NCI-H82 treated with DMSO at 0.1 percent for 48 hours (cell line): ENCODE measurements around the gene GARIN5A.
"Not testable (repeated sequence)": the region's sequence is repeated elsewhere in the genome, so short reads cannot be mapped to it uniquely, and the experiment has no call there.

Experiments
- DNase-seq: peaks from one replicate; lab custom pipeline; 2025; ENCODE audit not compliant: unreplicated experiment; lab: John Stamatoyannopoulos, UW

GARIN5A gene

DNA sequence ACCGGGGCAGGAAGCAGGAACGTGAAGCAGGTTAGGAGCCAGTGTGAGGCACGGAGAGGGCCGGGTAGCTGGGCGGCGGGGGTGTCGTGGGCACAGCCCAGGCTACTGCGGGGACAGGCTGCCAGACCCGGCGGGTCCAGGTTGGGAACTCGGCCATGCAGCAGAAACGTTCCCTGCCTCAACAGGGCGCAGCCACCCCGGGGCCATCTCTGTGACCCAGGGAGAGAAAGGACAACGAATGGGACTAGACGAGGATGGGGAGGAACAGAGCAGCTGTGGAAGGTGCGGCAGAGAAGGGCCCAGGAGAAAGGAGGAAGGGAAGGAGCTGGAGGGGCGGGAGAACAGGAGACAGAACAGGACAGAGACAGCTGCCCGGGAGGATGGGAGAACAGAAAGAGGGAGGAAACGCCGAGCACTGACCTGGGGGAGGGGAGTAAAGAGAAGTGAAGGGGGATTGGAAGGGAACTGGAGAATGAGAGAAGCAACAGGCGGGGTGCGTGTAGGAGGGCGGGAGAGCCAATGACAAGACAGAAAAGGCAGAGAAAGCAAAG is 12.9 kb upstream of the GARIN5A start:
- DNase-seq: no peak

- DNase-seq: no peak
Measured at GRCh38 chr19:50488389-50489194, 11.9 kb upstream of the GARIN5A start.

DNA sequence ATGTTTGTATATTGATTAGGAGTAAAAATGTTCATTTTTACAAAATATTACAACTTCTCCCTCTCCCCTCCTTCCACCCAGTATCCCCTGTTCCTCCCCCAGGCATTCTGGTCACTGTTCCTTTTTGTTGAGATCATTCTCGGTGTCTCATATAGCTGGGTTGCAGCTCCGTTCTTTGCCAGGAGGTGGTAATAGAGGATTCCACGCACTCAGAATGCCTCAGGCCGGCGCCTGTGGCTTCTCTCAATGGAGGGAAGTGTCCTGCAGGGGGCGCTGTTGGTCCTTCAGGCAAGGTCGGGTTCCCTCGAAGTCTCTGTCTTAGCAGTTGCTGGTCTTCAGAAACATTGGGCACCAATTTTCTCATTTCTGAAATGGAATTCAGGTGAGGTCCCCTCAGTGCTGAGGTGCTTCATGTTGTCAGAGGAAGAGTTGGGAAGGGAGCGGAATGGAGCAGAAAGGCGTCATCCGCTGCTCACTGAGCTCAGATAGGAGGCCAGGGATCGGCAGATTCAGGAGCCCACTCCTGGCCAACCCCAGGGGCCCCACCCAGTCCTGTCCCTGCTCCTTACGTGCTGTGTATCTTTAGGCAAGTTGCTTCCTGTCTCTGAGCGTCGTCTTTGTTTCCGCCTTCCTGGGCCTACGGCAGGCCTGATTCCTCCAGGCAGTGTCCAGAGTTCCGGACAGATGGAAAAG is 10.3 kb upstream of the GARIN5A start:
- DNase-seq: no peak

DNA sequence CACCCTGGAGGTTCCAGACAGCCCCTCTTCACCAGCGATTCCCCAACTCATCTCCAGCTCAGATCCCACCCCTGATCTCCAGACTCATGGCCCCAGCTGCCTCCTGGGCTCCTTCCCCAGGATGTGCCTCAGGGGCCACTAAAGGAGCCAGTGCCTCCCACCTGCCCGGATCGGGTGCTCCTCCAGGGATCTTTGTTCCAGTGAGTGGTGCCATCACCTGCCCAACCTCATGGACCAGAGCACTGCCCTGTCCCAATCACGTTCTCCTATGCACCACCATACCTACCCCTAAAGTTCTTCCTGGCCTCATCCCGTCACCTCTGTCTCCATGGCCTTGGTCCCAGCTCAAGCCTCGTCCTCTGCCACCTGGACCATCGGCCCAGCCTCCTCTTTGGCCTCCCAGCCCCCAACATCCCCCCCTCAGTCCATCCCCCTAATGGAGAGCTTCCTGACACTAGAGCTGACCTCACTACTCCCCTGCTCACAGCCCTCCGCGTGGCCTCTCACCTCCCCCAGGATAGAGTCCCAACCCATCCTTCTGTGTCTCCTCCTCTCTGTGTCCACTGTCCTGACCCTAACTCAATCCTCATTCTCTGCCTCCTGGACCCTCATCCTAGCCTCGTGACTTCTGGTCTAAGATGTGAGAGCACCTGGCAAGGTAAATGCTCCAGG is 8.8 kb upstream of the GARIN5A start:
- no peak for DNase-seq

- no peak for DNase-seq
Measured at GRCh38 chr19:50482916-50483315, 6.3 kb upstream of the GARIN5A start.

DNA sequence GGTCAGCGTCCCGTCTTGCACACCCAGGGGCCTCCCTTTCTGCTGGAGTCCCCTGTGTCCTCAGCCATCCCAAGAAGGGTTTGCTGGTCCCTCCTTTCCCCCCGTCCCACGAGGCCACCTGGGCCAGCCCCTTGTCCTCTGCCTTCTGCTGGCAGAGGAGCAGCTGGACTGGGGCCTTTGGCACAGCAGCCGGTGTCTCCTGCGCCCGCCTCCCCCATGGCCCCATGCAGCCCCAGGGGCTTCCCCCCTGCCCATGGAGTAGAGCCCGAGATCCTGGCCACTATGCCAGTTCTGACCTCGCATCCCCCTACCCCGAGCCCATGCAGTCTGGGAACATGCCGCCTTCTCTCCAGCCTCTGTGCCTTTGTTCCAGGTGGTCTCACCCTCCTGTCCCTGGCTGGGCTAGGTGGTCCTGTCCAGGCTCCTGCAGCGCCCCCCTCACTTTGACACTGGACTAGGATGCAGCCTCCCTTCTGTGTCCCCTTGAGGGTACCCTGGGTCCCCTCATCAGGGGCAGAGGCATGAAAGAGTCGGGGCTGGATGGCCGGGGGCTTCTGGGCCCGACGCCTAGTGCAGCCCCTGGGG is 5.7 kb upstream of the GARIN5A start:
- no peak for DNase-seq

DNA sequence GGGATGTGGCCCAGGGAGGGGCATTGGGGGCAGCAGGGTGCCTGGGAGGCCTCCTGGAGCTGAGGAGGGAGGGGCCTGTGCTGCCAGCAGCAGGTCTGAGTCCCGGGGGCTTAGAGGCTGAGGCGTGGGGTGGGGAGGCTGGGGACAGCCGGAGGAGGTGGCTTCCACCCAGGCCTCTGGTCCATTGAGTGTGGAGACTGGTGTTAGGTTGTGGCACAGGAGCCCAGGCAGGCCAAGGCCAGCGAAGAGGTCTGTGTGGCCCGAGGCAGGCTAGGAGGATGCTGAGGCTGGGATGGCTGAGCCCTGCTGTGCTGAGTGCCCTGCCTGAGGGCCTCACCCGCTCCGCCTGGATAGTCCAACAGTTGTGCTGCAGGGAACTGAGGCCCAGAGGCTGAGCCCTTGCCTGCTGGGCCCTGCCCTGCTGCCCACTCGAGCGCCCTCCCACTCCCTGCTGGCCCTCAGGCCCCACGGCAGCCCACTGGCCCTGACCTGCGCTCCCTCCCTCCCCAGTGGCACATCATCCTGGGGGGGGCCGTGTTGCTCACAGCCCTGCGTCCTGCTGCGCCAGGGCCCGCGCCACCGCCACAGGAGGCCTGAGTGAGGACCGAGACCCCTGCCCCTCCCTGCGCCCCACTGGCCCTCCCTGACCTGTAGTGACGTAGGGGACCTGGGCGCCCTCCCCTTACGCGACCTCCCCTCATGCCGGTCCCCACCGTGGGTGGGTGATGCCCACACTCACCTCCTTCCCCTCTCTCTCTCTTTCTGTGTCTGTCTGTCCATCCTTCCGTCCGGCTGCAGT is 4.9 kb upstream of the GARIN5A start:
- DNase-seq: no peak

DNA sequence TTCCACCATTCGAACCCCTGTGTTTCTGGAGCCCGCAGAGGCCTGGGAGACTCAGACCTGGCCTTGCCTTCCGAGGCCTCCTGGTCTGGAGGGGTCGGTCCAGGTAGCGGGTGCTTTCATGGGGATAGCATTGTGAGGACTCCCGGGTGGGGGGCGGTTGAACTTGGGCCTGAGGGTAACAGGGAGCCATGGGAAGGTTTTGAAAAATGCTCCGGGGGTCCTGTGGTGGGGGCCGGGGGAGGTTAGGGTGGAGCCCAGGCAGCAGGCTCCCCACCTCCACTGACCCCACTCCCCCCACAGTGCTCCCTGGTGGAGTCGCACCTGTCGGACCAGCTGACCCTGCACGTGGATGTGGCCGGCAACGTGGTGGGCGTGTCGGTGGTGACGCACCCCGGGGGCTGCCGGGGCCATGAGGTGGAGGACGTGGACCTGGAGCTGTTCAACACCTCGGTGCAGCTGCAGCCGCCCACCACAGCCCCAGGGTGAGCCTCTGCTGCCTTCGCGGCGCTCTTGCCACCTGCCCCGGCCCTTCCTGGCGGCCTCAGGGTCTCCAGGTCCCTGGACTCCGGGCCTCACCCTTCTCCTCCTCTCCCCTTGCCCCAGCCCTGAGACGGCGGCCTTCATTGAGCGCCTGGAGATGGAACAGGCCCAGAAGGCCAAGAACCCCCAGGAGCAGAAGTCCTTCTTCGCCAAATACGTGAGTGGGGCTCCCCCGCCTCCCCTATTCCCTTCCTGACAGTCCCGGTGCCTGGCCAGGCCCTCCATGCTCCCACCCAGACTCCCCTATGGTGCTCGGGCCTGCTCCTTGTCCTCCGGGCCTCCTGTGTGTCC is 3.8 kb upstream of the GARIN5A start:
- DNase-seq: no peak

- no peak for DNase-seq
Measured at GRCh38 chr19:50479761-50480251, 3.2 kb upstream of the GARIN5A start.

DNA sequence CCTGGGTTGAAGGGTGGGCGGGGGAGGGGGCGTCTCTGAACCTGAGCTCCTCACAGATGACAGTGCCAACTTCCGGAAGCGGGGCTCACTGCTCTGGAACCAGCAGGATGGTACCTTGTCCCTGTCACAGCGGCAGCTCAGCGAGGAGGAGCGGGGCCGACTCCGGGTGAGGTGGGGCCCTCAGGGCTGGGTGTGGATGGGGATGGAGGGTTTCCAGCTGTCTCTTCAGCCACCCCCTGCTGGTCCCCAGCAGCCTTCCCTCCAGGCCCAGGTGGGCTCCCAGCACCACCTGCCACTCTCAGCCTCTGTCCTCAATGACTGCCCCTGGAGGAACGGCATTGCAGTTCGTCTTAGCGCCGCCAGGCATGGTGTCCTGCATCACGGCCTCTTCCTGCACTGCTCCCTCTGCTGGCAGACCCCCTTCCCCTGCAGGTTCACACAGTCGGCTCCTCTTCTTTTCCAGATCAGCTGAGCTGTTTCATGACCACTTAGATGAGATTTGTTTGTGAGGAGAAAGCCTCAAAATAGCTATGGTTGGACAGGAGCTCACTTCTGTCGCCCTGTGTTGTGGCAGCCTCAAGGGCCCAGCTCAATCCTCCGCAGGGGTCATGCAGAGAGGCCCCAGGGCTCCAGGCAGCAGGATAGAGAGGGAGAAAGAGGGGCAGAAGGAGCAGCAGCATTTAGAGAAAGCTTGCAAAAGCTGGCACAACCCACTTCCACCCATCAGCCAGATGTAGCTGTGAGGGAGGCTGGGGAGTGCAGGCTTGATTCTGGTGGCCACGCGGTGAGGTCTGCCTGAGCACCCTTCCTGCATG is 2.5 kb upstream of the GARIN5A start:
- DNase-seq: no peak

DNA sequence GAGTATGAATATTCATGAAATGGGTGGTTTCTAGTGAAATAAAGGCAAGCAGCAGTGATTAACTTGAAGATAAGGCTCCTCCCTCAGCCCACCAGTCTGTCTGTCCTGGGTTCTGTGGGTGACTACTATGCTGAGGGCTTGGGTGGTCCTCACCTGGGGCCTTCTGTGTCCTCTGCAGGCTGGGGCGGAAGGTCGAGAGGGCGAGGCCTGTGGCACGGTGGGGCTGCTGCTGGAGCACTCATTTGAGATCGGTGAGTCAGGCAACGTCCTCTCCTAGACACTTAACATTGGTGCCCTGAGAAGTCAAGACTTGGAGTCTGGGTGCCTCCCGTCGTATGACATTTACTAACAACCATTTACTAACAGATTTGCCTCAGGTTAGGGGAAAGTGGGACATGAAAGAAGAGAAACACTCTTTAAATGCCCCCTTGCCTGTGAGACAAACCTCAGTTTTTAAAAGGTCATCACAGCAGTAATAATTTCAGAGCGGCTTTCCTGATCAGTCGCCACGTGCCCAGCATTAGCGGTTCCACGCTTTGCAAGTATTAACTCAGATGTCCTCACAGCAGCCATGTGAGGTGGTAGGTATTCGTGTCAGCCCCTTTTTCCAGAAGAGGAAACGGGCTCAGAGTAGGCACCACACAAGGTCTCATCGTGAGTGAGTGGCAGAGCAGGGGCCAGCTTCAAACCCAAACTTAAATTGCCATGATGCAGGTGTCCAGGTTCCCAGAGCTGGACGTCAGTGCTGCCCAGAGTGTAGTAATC is 1.3 kb upstream of the GARIN5A start:
- DNase-seq: no peak

DNA sequence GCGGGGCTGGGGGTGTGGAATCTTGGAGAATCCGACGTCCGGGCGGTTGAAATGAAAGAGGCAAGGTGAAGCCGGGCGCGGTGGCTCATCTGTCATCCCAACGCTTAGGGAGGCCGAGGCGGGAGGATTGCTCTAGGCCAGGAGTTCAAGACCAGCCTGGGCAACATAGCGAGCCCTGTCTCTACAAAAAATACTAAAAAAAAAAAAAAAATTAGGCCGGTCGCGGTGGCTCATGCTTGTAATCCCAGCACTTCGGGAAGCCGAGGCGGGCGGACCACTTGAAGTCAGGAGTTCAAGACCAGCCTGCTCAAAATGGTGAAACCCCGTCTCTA is 225 bp upstream of the GARIN5A start:
- DNase-seq: no peak

DNA sequence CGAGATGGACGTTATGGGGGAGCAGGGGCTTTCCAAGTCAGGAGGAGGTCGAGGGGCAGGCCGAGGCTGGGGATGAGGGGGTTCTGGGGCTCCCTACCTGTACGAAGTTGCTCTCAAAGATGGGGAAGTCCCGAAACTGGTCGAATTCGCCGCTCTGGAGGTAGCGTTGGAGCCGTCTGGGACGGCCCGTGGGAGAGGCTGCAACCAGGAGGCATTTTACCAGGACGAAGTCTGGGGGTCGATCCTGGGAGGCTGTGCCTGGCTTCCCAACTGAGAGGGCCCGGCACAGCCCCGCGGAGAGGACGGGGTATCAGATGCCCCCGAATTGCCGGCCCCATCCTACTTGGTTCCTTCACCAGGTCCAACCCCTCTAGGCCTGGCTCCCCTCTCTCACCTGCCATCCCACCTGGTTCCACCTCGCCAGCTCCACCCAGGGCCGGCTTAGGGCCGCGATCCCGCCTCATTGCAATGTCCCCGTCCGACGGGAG is 868 bp downstream of the GARIN5A start:
- no peak for DNase-seq

DNA sequence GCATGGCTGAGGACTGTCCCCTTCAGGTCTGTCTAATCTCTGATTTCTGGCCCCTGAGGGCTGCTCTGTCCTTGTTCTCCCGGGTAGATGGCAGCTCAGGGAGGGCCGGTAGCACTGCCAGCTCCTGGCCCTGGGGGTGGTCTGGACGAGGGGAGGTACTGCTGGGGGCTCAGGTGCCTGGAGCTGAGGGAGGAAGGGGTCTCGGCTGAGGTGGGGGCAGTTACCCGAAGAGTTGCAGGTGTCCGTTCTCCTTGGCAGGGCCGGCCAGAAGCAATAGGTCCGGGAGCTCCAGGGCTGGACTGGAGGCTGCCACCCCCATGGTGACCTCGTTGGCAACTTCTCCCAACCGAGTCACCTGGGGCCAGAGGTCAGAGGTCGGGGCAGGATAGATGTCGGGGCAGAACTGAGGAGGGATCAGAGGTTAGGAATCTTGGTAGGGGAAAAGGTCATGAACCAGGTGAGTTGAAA is 1.5 kb downstream of the GARIN5A start:
- DNase-seq: no peak

GRCh38 chr19:50473336-50473735 is 3.3 kb downstream of the GARIN5A start:
- DNase-seq: not testable (repeated sequence)

DNA sequence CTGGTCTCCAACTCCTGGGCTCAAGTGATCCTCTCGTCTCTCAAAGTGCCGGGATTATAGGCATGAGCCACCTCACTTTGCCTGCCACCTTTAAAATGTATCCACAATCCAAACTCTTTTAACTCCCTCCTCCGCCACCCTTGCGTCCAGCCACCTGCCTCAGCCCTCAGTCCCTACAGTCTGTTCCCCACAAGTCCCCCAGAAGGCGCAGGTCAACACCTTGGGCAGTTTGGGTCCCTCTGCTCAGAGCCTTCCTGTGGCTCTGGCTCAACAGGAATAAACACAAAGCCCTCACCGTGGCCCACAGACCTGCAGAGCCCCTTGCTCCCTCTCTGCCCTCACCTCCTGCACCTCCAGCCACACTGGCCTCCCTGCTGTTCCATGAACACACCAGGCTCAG is 7.8 kb downstream of the GARIN5A start:
- no peak for DNase-seq

DNA sequence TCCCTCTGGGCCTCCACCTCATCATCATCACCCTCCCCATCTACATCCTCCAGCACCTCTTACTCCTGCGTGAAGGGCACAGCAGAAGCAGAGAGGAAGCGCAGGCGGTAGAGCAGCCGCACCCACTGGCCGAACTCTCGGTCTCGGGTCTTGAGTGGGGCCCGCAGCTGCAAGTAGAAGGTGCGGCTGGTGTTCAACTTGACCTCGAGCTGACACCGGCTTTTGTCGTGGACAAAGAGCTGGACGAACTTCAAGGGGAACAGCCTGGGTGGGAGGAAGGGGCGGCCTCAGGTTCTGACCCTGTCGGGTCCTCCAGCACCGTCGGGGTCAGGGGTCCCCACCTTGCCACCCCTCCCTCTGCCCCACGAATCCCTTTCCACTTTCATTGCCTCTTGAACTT is 9.1 kb downstream of the GARIN5A start:
- no peak for DNase-seq

DNA sequence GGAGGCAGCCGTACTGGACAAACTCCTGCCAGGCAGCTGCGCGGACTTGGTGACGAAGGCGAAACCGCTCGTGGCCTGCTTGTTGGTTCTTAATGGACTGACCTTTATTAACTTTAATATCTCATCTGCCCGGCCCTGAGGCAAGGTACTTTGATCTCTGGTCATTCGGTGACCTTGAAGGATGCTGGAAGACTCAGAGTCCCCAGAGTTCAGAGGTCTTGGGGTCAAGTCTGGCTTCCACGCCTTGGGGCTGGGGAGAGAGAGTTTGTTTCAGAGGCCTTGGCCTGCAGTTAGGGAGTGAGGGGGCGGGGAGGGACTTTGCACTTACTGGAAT is 10.0 kb downstream of the GARIN5A start:
- no peak for DNase-seq
